Brain microvascular endothelial cell (primary cell): ENCODE measurements around the gene ARSD.

ENCODE experiments used
- DNase-seq: peaks from one replicate; pipeline ENCODE4 v3.0.0-alpha.2; 2020
- H3K27ac ChIP-seq: fragments of 250-450 bp; sonication (Bioruptor Pico); 2 replicates; pipeline ENCODE4 v1.5.1; 2020; ENCODE audit warnings: mild to moderate bottlenecking, moderate library complexity
- H3K27me3 ChIP-seq: fragments of 250-450 bp; sonication (Bioruptor Pico); replicated peaks from 2 replicates; pipeline ENCODE4 v1.5.1; 2020; ENCODE audit warnings: mild to moderate bottlenecking
- H3K36me3 ChIP-seq: fragments of 250-450 bp; sonication (Bioruptor Pico); replicated peaks from 2 replicates; pipeline ENCODE4 v1.5.1; 2020; ENCODE audit warnings: mild to moderate bottlenecking
- H3K4me3 ChIP-seq: 2 replicates; pipeline ENCODE4 v1.5.1; 2011; ENCODE audit warnings: low read depth, mild to moderate bottlenecking, control low read depth, low read length, moderate library complexity
- in situ Hi-C: cut with HindIII; loops from 2 replicates; pipeline ENCODE4 v1.10.0; 2017; ENCODE audit warnings: low sequenced_read_pairs, low pct_ligation_motif_present
- TF ChIP-seq, protein P1 (sequence below): IDR thresholded peaks from 2 replicates; pipeline ENCODE4 v1.5.1; 2011; ENCODE audit warnings: low read depth, mild to moderate bottlenecking, moderate library complexity, low read length, control low read depth, inconsistent platforms; ENCODE audit errors: missing control alignments

ARSD gene

DNA sequence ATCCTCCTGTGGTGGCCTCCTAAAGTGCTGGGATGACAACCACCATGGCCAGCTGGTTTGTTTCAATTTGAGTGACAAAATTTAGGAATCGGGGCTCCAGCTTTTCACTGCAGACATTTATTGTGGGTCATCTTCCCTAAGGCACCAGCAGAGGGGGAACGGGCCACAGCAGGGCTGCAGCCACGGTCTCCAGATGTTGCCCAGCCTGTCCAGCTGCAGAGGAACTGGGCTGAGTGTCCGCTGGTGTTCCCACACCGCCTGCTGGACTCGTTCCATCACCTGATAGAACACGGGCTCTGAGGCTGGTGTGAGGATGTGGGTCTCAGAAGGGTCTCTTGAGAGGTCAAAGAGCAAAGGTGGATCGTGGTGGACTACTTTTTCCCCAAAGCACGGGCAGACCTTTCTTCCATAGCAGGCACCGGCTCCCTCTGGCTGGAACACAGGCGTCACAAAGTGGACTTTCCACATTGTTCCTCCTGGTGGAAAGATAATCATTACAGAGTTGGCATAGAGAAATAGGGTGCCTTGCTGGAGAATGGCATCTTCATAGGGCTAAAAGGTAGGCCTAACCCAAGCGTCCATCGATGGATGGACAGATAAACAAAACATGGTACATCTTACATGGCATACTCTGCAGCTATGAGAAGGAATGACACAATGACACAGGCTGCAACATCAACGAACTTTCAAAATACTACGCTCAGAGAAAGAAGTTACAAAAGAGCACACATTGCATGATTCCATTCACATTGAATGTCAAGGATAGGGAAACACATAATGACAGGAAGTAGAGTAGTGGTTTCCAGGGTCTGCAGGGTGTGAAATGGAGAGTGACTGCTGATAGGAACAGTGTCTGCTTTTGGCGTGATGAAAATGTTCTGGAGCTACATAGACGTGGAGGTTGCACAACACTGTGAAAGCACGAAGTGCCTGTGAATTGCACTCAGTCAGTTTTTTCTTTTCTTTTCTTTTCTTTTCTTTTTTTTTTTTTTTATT, 5.9 kb upstream of the ARSD start:
- Histone ChIP-seq H3K4me3 (no peak overlapping the region), H3K36me3 (no peaks in the 10 kb centered on the region), H3K27me3 (no peaks in the 10 kb centered on the region), H3K27ac (no peak overlapping the region)
- TF ChIP-seq, protein P1, sequence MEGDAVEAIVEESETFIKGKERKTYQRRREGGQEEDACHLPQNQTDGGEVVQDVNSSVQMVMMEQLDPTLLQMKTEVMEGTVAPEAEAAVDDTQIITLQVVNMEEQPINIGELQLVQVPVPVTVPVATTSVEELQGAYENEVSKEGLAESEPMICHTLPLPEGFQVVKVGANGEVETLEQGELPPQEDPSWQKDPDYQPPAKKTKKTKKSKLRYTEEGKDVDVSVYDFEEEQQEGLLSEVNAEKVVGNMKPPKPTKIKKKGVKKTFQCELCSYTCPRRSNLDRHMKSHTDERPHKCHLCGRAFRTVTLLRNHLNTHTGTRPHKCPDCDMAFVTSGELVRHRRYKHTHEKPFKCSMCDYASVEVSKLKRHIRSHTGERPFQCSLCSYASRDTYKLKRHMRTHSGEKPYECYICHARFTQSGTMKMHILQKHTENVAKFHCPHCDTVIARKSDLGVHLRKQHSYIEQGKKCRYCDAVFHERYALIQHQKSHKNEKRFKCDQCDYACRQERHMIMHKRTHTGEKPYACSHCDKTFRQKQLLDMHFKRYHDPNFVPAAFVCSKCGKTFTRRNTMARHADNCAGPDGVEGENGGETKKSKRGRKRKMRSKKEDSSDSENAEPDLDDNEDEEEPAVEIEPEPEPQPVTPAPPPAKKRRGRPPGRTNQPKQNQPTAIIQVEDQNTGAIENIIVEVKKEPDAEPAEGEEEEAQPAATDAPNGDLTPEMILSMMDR: no peak
- in situ Hi-C loops: no loop called here
- no peak for DNase-seq

DNA sequence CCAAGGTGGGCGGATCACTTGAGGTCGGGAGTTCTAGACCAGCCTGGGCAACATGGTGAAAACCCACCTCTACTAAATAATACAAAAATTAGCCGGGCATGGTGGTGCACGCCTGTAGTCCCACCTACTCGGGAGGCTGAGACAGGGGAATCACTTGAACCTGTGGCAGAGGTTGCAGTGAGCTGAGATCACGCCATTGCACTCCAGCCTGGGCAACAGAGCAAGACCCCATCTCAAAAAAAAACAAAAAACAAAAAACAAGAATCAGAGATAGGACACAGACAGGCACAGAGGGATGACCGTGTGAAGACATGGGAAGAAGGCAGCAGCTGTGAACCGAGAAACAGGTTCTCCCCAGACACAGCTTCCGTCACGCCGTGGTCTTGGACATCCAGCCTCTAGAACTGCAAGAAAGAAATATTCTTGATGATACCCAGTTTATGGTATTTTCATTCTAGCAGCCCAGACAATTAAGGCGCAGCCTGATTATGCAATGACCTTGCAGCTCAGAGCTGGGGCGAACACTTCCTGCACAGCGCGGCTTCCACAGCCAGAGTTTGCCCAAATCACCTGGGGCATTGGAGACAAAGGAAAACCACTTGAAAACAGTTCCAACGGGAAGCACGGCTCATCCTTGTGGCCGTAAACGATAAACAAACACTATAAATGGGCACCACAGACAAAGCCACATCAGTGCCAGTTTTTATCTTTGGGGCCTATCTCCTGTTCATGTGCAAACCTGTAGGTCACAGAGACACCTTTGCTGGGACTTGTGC, 4.2 kb upstream of the ARSD start:
- in situ Hi-C loops: no loop called here
- Histone ChIP-seq H3K27ac (no peak overlapping the region), H3K4me3 (no peak overlapping the region), H3K36me3 (no peaks in the 10 kb centered on the region), H3K27me3 (no peaks in the 10 kb centered on the region)
- TF ChIP-seq, protein P1: no peak
- DNase-seq: no peak

- in situ Hi-C loops: no loop called here
- TF ChIP-seq, protein P1: no peak
- Histone ChIP-seq H3K4me3 (no peak overlapping the region), H3K36me3 (no peaks in the 10 kb centered on the region), H3K27ac (no peak overlapping the region), H3K27me3 (no peaks in the 10 kb centered on the region)
- DNase-seq: no peak
Measured at GRCh38 chrX:2931612-2932011, 2.5 kb upstream of the ARSD start.

DNA sequence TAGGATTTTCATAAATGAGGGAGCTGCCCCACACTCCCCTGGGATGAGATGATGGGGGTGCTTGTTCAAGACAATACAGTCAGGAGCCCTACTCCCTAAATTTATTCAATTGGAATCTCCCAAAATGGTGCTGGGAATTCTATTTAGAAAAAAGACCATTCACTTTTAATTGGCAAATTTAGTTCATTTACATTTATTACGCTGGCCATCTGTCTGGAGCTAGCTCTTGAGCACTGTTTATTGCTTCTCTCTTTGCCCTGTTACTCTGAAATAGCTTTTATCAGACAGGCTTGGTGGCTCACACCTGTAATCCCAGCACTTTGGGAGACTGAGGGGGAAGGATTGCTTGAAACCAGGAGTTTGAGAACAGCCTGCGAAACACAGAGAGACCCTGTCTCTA, 2.0 kb upstream of the ARSD start:
- no peak for DNase-seq
- in situ Hi-C loops: no loop called here
- Histone ChIP-seq H3K27ac (no peak overlapping the region), H3K36me3 (no peaks in the 10 kb centered on the region), H3K4me3 (no peak overlapping the region), H3K27me3 (no peaks in the 10 kb centered on the region)
- TF ChIP-seq, protein P1: no peak

DNA sequence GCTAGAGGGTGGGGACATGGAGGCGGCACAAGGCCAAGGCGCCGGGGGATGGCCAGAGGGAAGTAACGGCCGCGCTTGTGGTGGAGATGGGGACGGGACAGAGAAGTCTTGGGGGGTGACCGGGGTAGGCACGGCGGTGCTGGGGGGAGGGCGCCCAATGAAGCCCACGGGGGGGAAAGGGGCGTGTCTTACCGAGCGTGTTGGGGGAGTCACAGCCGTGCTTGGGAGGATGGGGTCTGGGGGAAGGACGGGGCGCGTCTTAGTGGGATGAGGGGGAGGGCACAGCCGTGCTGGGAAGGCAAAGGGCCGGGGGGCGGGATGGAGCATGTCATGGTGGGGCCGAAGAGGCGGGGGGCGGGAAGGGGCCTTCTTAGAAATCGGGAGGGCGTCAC, 952 bp downstream of the ARSD start:
- no peaks in the 10 kb centered on the region for H3K36me3 ChIP-seq
- peak overlapping the region; percentile 26 for H3K27ac ChIP-seq
- in situ Hi-C loops: no loop called here
- TF ChIP-seq, protein P1: no peak
- no peaks in the 10 kb centered on the region for H3K27me3 ChIP-seq
- DNase-seq: peak; percentile 11
- peak overlapping the region; percentile 71 for H3K4me3 ChIP-seq
